Kasumi-1 (cell line): ENCODE results near the gene PPP1R12C.
A peak's percentile ranks its signal among the peaks of the same experiment; 100 is the strongest.
"Not testable (repeated sequence)": the region's sequence is repeated elsewhere in the genome, so short reads cannot be mapped to it uniquely, and the experiment has no call there.

Experiments used
- DNase-seq, 2 experiments: peaks; one replicate each; lab custom pipeline; 2025; lab: John Stamatoyannopoulos, UW

The PPP1R12C gene

GRCh38 chr19:55116859-55117662 is at the start of gene PPP1R12C:
TSS of gene PPP1R12C (minus strand) at chr19:55117637. CDS start at chr19:55117543, 94 bp downstream.
- no peak for DNase-seq

- peak; percentile 97 to 98 for DNase-seq
Measured at GRCh38 chr19:55166530-55167268, 49.3 kb upstream of the PPP1R12C start, which contains the start of gene DNAAF3. TSS of gene DNAAF3 (minus strand) at chr19:55166613. CDS start at chr19:55166413, 200 bp downstream.

- peak; percentile 94 to 96 for DNase-seq
Measured at GRCh38 chr19:55165952-55166529, 48.6 kb upstream of the PPP1R12C start.

GRCh38 chr19:55161571-55162322 is 44.3 kb upstream of the PPP1R12C start:
- no peak for DNase-seq

- DNase-seq = no peak
Measured at GRCh38 chr19:55160986-55161365, 43.5 kb upstream of the PPP1R12C start.

GRCh38 chr19:55160128-55160985 is 42.9 kb upstream of the PPP1R12C start:
- DNase-seq = peak; percentile 94 to 95

GRCh38 chr19:55158848-55159749 is 41.7 kb upstream of the PPP1R12C start:
- DNase-seq = no peak

- no peak for DNase-seq
Measured at GRCh38 chr19:55158423-55158822, 41.0 kb upstream of the PPP1R12C start.

- DNase-seq = no peak
Measured at GRCh38 chr19:55157064-55157908, 39.8 kb upstream of the PPP1R12C start, which contains the start of gene TNNI3. TSS of gene TNNI3 (minus strand) at chr19:55157732. CDS start at chr19:55157589, 143 bp downstream.

GRCh38 chr19:55156202-55157063 is 39.0 kb upstream of the PPP1R12C start:
- no peak for DNase-seq

- not testable (repeated sequence) for DNase-seq
Measured at GRCh38 chr19:55155784-55156183, 38.3 kb upstream of the PPP1R12C start.

- no peak for DNase-seq
Measured at GRCh38 chr19:55153652-55154264, 36.3 kb upstream of the PPP1R12C start.

- no peak for DNase-seq
Measured at GRCh38 chr19:55152017-55152416, 34.6 kb upstream of the PPP1R12C start.

GRCh38 chr19:55149078-55150003 is 31.9 kb upstream of the PPP1R12C start, which contains the start of gene TNNT1:
TSS of gene TNNT1 (minus strand) at chr19:55149206. CDS start at chr19:55147157, 2,049 bp downstream.
- DNase-seq = no peak

- no peak for DNase-seq
Measured at GRCh38 chr19:55147545-55148251, 30.3 kb upstream of the PPP1R12C start.
